HL-60 (cell line): ENCODE results near the gene NEAT1.

Experiments
- DNase-seq, 2 experiments: peaks; one replicate each; pipeline ENCODE4 v3.0.0-alpha.2; 2010 to 2020; ENCODE audit warnings: low read depth in 1 of 2, low spot score in 1 of 2
- H3K27ac ChIP-seq: fragments of 250-450 bp; sonication (Bioruptor Pico); replicated peaks from 2 replicates; pipeline ENCODE4 v1.5.1; 2020; ENCODE audit warnings: mild to moderate bottlenecking, moderate library complexity
- H3K27me3 ChIP-seq: fragments of 250-450 bp; sonication (Bioruptor Pico); 2 replicates; pipeline ENCODE4 v1.5.1; 2021; ENCODE audit warnings: mild to moderate bottlenecking, moderate library complexity; ENCODE audit not compliant: insufficient read depth, poor library complexity, severe bottlenecking
- H3K4me3 ChIP-seq: replicated peaks from 2 replicates; pipeline ENCODE4 v1.5.1; 2011; ENCODE audit warnings: mild to moderate bottlenecking, control low read depth, low read length; ENCODE audit not compliant: insufficient read depth
- CTCF ChIP-seq: IDR thresholded peaks from one replicate; pipeline ENCODE4 v1.5.1; 2011; ENCODE audit warnings: low read length, control low read depth, inconsistent platforms; ENCODE audit not compliant: insufficient read depth
- GABPA ChIP-seq: IDR thresholded peaks from 2 replicates; pipeline ENCODE4 v1.6.1; 2012; ENCODE audit warnings: low read depth
- POLR2AphosphoS5 ChIP-seq: IDR thresholded peaks from 2 replicates; pipeline ENCODE4 v1.6.1; 2012; ENCODE audit warnings: low read depth
- REST ChIP-seq: IDR thresholded peaks from 2 replicates; pipeline ENCODE4 v1.6.1; 2012; ENCODE audit warnings: low read depth; ENCODE audit not compliant: insufficient replicate concordance
- SPI1 ChIP-seq: IDR thresholded peaks from 2 replicates; pipeline ENCODE4 v1.6.1; 2012; ENCODE audit warnings: low read depth, mild to moderate bottlenecking, borderline replicate concordance

The NEAT1 gene

GRCh38 chr11:65378208-65378927, 44.2 kb upstream of the NEAT1 start:
- TF ChIP-seq SPI1 (peak; percentile 99), REST (no peak)
- no peaks in the 10 kb centered on the region for H3K27me3 ChIP-seq

GRCh38 chr11:65378928-65379638, 43.5 kb upstream of the NEAT1 start:
- DNase-seq = no peak
- no peak overlapping the region for H3K4me3 ChIP-seq
- no peak overlapping the region for H3K27ac ChIP-seq
- H3K27me3 ChIP-seq = no peaks in the 10 kb centered on the region
- TF ChIP-seq REST = no peak
- TF ChIP-seq SPI1 = no peak
- TF ChIP-seq POLR2AphosphoS5 = no peak
- no peak for TF ChIP-seq CTCF
- no peak for TF ChIP-seq GABPA

More at GRCh38 chr11:65378208-65378927, 44.2 kb upstream of the NEAT1 start:
- Histone ChIP-seq H3K4me3 (no peak overlapping the region), H3K27ac (peak overlapping the region; percentile 43)
- peak in 1 of 2 experiments; percentile 87 for DNase-seq

GRCh38 chr11:65379698-65380459, 42.7 kb upstream of the NEAT1 start:
- H3K27ac ChIP-seq = no peak overlapping the region
- no peaks in the 10 kb centered on the region for H3K27me3 ChIP-seq
- TF ChIP-seq CTCF (no peak), REST (no peak)
- H3K4me3 ChIP-seq = no peak overlapping the region
- no peak for DNase-seq
